ENCODE data around the gene WWOX. TPM values are rescaled to one million over a fixed set of nuclear protein-coding genes. Genes with fewer than 3 reads are reported as not detected.
"Not testable (repeated sequence)": the region's sequence is repeated elsewhere in the genome, so short reads cannot be mapped to it uniquely, and the experiment has no call there.

The WWOX gene
- total RNA-seq, 3 donors from 2014 or later (not counting 1 experiment from before 2014, with no cell fraction given): 21.0 to 29.8 (median 27.0) TPM

DNA sequence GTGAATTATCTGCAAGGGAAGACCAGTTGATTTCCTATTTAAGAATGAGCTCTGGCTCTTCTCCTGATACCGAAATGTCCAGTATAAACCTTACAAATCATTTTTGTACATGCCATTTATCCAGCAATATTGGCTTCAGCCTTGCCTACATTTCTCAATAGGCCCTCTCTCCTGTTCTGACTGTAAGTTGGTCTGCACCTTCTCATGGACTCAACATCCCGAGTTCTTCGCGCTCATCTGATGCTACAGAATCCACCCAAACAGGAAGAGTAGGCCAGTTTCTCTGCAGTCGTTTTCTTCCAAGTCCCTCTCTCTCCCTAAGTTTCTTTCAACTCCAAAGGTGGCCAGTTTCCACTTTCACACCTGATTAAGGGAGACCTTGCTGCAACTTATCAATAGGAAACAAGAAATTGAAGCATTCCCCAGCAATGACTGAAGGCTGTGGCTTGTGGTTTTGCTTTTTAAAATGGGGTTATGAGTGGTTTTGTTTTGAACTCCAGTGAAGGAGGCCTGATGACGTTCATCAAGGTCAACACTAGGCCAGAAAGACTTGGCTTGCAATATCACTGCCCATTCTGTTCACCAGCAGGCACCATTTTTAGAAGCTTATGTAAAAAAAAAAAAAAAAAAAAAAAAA is 1118.0 kb downstream of the WWOX start:
- Mint-ChIP-seq H3K36me3 (no peaks in the 10 kb centered on the region), H3K4me3 (no peak overlapping the region), H3K27me3 (ENCODE audit: low read depth in 2 of 2) (peaks cover 0 to 2% of the 10 kb centered on the region in 2 donors), H3K4me1 (peaks cover 32 to 47% of the 10 kb centered on the region in 2 donors), H3K9me3 (no peaks in the 10 kb centered on the region), H3K27ac (peak overlapping the region; percentile 36 to 38)
- Histone ChIP-seq H3K9me3 (ENCODE audit: control insufficient read depth, insufficient read depth, low read length) (no peaks in the 10 kb centered on the region), H3K36me3 (ENCODE audit: control insufficient read depth, insufficient read depth, low read length) (no peaks in the 10 kb centered on the region), H3K4me1 (ENCODE audit: control insufficient read depth, insufficient read depth, low read length) (peaks cover 6% of the 10 kb centered on the region), H3K4me3 (ENCODE audit: low read length) (no peak overlapping the region), H3K27me3 (ENCODE audit: control insufficient read depth, insufficient read depth, low read length) (no peaks in the 10 kb centered on the region), H3K27ac (ENCODE audit: low read length) (no peak overlapping the region)
- ATAC-seq (peak in 2 of 3 donors; percentile 62 to 74), DNase-seq (peak in 1 of 2 donors; percentile 59)
- TF ChIP-seq, protein P1, sequence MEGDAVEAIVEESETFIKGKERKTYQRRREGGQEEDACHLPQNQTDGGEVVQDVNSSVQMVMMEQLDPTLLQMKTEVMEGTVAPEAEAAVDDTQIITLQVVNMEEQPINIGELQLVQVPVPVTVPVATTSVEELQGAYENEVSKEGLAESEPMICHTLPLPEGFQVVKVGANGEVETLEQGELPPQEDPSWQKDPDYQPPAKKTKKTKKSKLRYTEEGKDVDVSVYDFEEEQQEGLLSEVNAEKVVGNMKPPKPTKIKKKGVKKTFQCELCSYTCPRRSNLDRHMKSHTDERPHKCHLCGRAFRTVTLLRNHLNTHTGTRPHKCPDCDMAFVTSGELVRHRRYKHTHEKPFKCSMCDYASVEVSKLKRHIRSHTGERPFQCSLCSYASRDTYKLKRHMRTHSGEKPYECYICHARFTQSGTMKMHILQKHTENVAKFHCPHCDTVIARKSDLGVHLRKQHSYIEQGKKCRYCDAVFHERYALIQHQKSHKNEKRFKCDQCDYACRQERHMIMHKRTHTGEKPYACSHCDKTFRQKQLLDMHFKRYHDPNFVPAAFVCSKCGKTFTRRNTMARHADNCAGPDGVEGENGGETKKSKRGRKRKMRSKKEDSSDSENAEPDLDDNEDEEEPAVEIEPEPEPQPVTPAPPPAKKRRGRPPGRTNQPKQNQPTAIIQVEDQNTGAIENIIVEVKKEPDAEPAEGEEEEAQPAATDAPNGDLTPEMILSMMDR (IDR thresholded peaks at IDR 0.05): no peak
- 61% methylated on average over 6 of the region's 6 CpGs for whole genome bisulfite sequencing (ENCODE audit: insufficient coverage)
- intact Hi-C loops (cut with micrococcal nuclease): loop anchor here (10.0 kb wide), 2 partner anchors 387 to 513 kb away; partner anchors contain the start of gene MAF

DNA sequence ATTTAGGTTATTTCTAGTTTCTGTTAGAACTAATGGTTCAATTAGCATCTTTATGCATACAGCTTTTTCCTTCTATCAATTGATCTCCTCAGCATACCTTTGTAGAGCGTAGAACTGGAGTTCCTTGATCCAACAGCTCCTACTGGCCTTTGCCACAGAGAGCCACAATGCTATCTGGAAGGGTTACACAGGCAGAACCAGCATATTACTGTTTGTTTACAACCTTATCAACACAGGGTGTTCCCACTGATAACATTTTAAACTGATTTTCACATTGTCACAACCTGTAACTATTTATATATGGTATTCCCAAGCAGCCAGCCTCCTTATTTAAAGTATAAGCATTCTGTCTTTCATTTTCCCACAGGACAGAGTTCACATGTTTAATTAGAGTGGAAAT is 1118.9 kb downstream of the WWOX start:
- no peak overlapping the region for H3K4me3 Mint-ChIP-seq
- H3K27ac ChIP-seq (ENCODE audit: low read length): no peak overlapping the region
- H3K27me3 Mint-ChIP-seq (ENCODE audit: low read depth in 2 of 2): peaks cover 0 to 5% of the 10 kb centered on the region in 2 donors
- 95% methylated on average over 1 of the region's 1 CpG for whole genome bisulfite sequencing (ENCODE audit: insufficient coverage)
- no peaks in the 10 kb centered on the region for H3K36me3 ChIP-seq (ENCODE audit: control insufficient read depth, insufficient read depth, low read length)
- TF ChIP-seq, protein P1 (IDR thresholded peaks at IDR 0.05): no peak
- DNase-seq (no peak), ATAC-seq (no peak)
- intact Hi-C loops (cut with micrococcal nuclease): loop anchor here (10.0 kb wide), 2 partner anchors 386 to 514 kb away; partner anchors contain the start of gene MAF
- H3K9me3 Mint-ChIP-seq: no peaks in the 10 kb centered on the region
- peaks cover 6% of the 10 kb centered on the region for H3K4me1 ChIP-seq (ENCODE audit: control insufficient read depth, insufficient read depth, low read length)
- H3K27ac Mint-ChIP-seq: peak overlapping the region in 1 of 2 donors; percentile 57
- no peaks in the 10 kb centered on the region for H3K9me3 ChIP-seq (ENCODE audit: control insufficient read depth, insufficient read depth, low read length)
- no peaks in the 10 kb centered on the region for H3K36me3 Mint-ChIP-seq
- peaks cover 25 to 40% of the 10 kb centered on the region in 2 donors for H3K4me1 Mint-ChIP-seq
- H3K4me3 ChIP-seq (ENCODE audit: low read length): no peak overlapping the region
- H3K27me3 ChIP-seq (ENCODE audit: control insufficient read depth, insufficient read depth, low read length): no peaks in the 10 kb centered on the region

DNA sequence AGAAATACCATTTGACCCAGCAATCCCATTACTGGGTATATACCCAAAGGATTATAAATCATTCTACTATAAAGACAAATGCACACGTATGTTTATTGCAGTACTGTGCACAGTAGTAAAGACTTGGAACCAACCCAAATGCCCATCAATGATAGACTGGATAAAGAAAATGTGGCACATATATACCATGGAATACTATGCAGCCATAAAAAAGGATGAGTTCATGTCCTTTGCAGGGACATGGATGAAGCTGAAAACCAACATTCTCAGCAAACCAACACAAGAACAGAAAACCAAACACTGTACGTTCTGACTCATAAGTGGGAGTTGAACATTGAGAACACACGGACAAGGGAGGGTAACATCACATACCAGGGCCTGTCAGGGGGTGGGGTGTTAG is 1126.5 kb downstream of the WWOX start:
- H3K4me1 ChIP-seq (ENCODE audit: control insufficient read depth, insufficient read depth, low read length); H3K4me1 Mint-ChIP-seq; H3K27ac Mint-ChIP-seq; DNase-seq; H3K27me3 ChIP-seq (ENCODE audit: control insufficient read depth, insufficient read depth, low read length); H3K4me3 Mint-ChIP-seq; intact Hi-C loops (cut with micrococcal nuclease); H3K27me3 Mint-ChIP-seq (ENCODE audit: low read depth in 2 of 2); H3K4me3 ChIP-seq (ENCODE audit: low read length); H3K9me3 Mint-ChIP-seq; H3K36me3 ChIP-seq (ENCODE audit: control insufficient read depth, insufficient read depth, low read length); ATAC-seq; H3K9me3 ChIP-seq (ENCODE audit: control insufficient read depth, insufficient read depth, low read length); H3K27ac ChIP-seq (ENCODE audit: low read length); H3K36me3 Mint-ChIP-seq: not testable (repeated sequence)
- WGBS (ENCODE audit: insufficient coverage): 73% methylated on average over 2 of the region's 3 CpGs

DNA sequence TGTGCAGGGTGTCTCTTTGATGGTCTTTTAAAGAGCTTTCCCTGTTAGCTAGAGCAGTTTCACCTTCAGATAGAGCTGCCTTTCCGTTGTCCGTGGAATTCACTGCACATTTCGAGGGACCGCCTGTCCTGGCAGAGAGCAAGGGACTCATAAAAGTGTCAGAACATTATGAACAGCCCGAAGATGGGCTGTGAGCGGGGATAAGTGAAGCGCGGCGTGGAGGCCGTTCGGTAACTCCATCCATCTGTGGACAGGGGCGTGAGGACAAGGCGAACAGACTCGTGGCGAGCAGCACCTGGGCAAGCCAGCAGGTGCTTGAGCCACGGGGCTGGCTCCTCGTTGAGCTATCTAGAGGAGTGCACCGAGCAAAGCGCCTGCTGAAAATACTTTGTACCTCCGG is 1129.9 kb downstream of the WWOX start:
- Mint-ChIP-seq H3K36me3 (no peaks in the 10 kb centered on the region), H3K4me1 (no peaks in the 10 kb centered on the region), H3K9me3 (no peaks in the 10 kb centered on the region), H3K4me3 (no peak overlapping the region), H3K27me3 (ENCODE audit: low read depth in 2 of 2) (no peaks in the 10 kb centered on the region), H3K27ac (no peak overlapping the region)
- Histone ChIP-seq H3K4me3 (ENCODE audit: low read length) (no peak overlapping the region), H3K36me3 (ENCODE audit: control insufficient read depth, insufficient read depth, low read length) (no peaks in the 10 kb centered on the region), H3K9me3 (ENCODE audit: control insufficient read depth, insufficient read depth, low read length) (no peaks in the 10 kb centered on the region), H3K4me1 (ENCODE audit: control insufficient read depth, insufficient read depth, low read length) (no peaks in the 10 kb centered on the region), H3K27me3 (ENCODE audit: control insufficient read depth, insufficient read depth, low read length) (no peaks in the 10 kb centered on the region), H3K27ac (ENCODE audit: low read length) (no peak overlapping the region)
- no peak for DNase-seq
- TF ChIP-seq, protein P1 (IDR thresholded peaks at IDR 0.05): no peak
- intact Hi-C loops (cut with micrococcal nuclease): no loop called here
- ATAC-seq: no peak
- WGBS (ENCODE audit: insufficient coverage): 96% methylated on average over 20 of the region's 20 CpGs

DNA sequence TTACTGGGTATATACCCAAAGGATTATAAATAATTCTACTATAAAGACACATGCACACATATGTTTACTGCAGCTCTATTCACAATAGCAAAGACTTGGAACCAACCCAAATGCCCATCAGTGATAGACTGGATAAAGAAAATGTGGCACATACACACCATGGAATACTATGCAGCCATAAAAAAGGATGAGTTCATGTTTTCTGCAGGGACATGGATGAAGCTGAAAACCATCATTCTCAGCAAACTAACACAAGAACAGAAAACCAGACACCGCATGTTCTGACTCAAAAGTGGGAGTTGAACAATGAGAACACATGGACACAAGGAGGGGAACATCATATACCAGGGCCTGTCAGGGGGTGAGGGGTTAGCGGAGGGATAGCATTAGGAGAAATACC is 1146.2 kb downstream of the WWOX start:
- WGBS (ENCODE audit: insufficient coverage): 100% methylated on average over 1 of the region's 2 CpGs
- H3K27ac Mint-ChIP-seq; intact Hi-C loops (cut with micrococcal nuclease); ATAC-seq; H3K4me1 Mint-ChIP-seq; H3K27ac ChIP-seq (ENCODE audit: low read length); H3K4me3 ChIP-seq (ENCODE audit: low read length); H3K36me3 ChIP-seq (ENCODE audit: control insufficient read depth, insufficient read depth, low read length); H3K4me3 Mint-ChIP-seq; H3K4me1 ChIP-seq (ENCODE audit: control insufficient read depth, insufficient read depth, low read length); H3K27me3 ChIP-seq (ENCODE audit: control insufficient read depth, insufficient read depth, low read length); H3K9me3 ChIP-seq (ENCODE audit: control insufficient read depth, insufficient read depth, low read length); H3K36me3 Mint-ChIP-seq; DNase-seq; H3K9me3 Mint-ChIP-seq: not testable (repeated sequence)
- peaks cover 5 to 20% of the 10 kb centered on the region in 2 donors for H3K27me3 Mint-ChIP-seq (ENCODE audit: low read depth in 2 of 2)

Measured in natural killer cell (primary cell).